A549 (cell line): ENCODE measurements around the gene ZNF205. TPM values are rescaled to one million over a fixed set of nuclear protein-coding genes. Genes with fewer than 3 reads are reported as not detected.

Experiments used
- ATAC-seq, 2 experiments: fragments of 200-7000 bp in 1 of 2; fragments of >200 bp in 1 of 2; cut with Nextera tagmentation in 1 of 2; cut with Tn5 transposase in 1 of 2; 3 replicates each; pipeline versions ENCODE4 v1.8.0 to v1.9.1; 2018 to 2020; ENCODE audit warnings: mild to moderate bottlenecking in 1 of 2, moderate library complexity in 1 of 2
- CTCF ChIA-PET: fragments of 300-600 bp; sonication (Branson Sonifier 250); formaldehyde crosslinking; extraction: SDS; loops from one replicate; lab custom pipeline; 2021; ENCODE audit warnings: antibody characterized with exemption, inconsistent platforms; lab: Yijun Ruan, JAX
- POLR2A ChIA-PET: fragments of 350-600 bp; formaldehyde crosslinking; extraction: SDS; loops from one replicate; lab custom pipeline; 2021; ENCODE audit warnings: antibody characterized with exemption, inconsistent platforms; lab: Yijun Ruan, JAX
- DNase-seq, 2 experiments: peaks; one replicate each; pipeline versions ENCODE4 v3.0.0 to v3.0.0-alpha.2; 2011 to 2016; ENCODE audit warnings: low read depth in 1 of 2, low spot score in 1 of 2
- FAIRE-seq: peaks from 2 replicates; lab custom pipeline; 2011; peaks lifted over from hg19 to GRCh38; lab: Jason Lieb, UNC
- H3K27ac ChIP-seq, 2 experiments: fragments of >200 bp; sonication (Bioruptor Twin); formaldehyde crosslinking; 3 replicates each; pipeline ENCODE4 v1.5.1; 2016 to 2017
- H3K4me1 ChIP-seq: fragments of >200 bp; sonication (Bioruptor Twin); formaldehyde crosslinking; 3 replicates; pipeline ENCODE4 v1.6.1; 2016
- H3K4me2 ChIP-seq: fragments of >200 bp; sonication (Bioruptor Twin); formaldehyde crosslinking; 3 replicates; pipeline ENCODE4 v1.6.1; 2016
- H3K4me3 ChIP-seq: fragments of >200 bp; sonication (Bioruptor Twin); formaldehyde crosslinking; 3 replicates; pipeline ENCODE4 v1.5.1; 2016
- H3K9me3 ChIP-seq: fragments of >200 bp; sonication (Bioruptor Twin); formaldehyde crosslinking; 3 replicates; pipeline ENCODE4 v1.6.1; 2016
- BCL3 ChIP-seq: fragments of >200 bp; sonication (Bioruptor Twin); formaldehyde crosslinking; IDR thresholded peaks from 3 replicates; pipeline ENCODE4 v1.6.1; 2016
- BHLHE40 ChIP-seq: IDR thresholded peaks from 2 replicates; pipeline ENCODE4 v1.6.1; 2012; ENCODE audit warnings: low read depth, low read length, inconsistent platforms
- CBX2 ChIP-seq: fragments of 200-600 bp; sonication (generic); IDR thresholded peaks from 2 replicates; pipeline ENCODE4 v1.6.1; 2016; ENCODE audit warnings: low read depth, mild to moderate bottlenecking, borderline replicate concordance
- CHD2 ChIP-seq: fragments of 150-350 bp; IDR thresholded peaks from 2 replicates; pipeline ENCODE4 v1.6.1; 2014; ENCODE audit warnings: low read length; ENCODE audit not compliant: partially characterized antibody
- E2F6 ChIP-seq: IDR thresholded peaks from 2 replicates; pipeline ENCODE4 v1.6.1; 2012; ENCODE audit warnings: low read depth, borderline replicate concordance
- EHF ChIP-seq: fragments of 250-450 bp; sonication (Bioruptor Pico); IDR thresholded peaks from 2 replicates; pipeline ENCODE4 v1.5.0; 2020; ENCODE audit warnings: mild to moderate bottlenecking
- EP300 ChIP-seq, 2 experiments: fragments of >200 bp; sonication (Bioruptor Twin); formaldehyde crosslinking; IDR thresholded peaks; 2 replicates in 1 of 2; 3 replicates in 1 of 2; pipeline ENCODE4 v1.6.1; 2016 to 2017
- ESRRA ChIP-seq: fragments of 150-350 bp; IDR thresholded peaks from 2 replicates; pipeline ENCODE4 v1.6.1; 2014; ENCODE audit warnings: mild to moderate bottlenecking, low read length, borderline replicate concordance
- FOSB ChIP-seq: fragments of 250-450 bp; sonication (Bioruptor Pico); IDR thresholded peaks from 2 replicates; pipeline ENCODE4 v1.5.0; 2020; ENCODE audit warnings: mild to moderate bottlenecking, moderate library complexity
- FOSL2 ChIP-seq, 2 experiments: fragments of 450-650 bp in 1 of 2; fragments of >200 bp in 1 of 2; sonication (Bioruptor Twin) in 1 of 2; formaldehyde crosslinking; IDR thresholded peaks; 2 replicates each; pipeline versions ENCODE4 v1.5.0 to v1.6.1; 2016 to 2020; ENCODE audit warnings: mild to moderate bottlenecking in 1 of 2, moderate library complexity in 1 of 2
- FOXS1 ChIP-seq: fragments of 250-450 bp; sonication (Bioruptor Pico); IDR thresholded peaks from 2 replicates; pipeline ENCODE4 v1.5.0; 2020; ENCODE audit warnings: mild to moderate bottlenecking, moderate library complexity
- KDM1A ChIP-seq: fragments of 200-600 bp; sonication (generic); IDR thresholded peaks from 2 replicates; pipeline ENCODE4 v1.6.1; 2016; ENCODE audit warnings: low read depth, mild to moderate bottlenecking
- MAFK ChIP-seq: fragments of 450-650 bp; IDR thresholded peaks from 2 replicates; pipeline ENCODE4 v1.6.1; 2014; ENCODE audit not compliant: partially characterized antibody
- MAX ChIP-seq: IDR thresholded peaks from 2 replicates; pipeline ENCODE4 v1.6.1; 2012
- RCOR1 ChIP-seq: fragments of 150-350 bp; IDR thresholded peaks from 2 replicates; pipeline ENCODE4 v1.6.1; 2014; ENCODE audit warnings: antibody characterized with exemption, low read length, low read depth
- RFX5 ChIP-seq: fragments of 450-650 bp; IDR thresholded peaks from 2 replicates; pipeline ENCODE4 v1.7.1; 2014; ENCODE audit warnings: antibody characterized with exemption, mild to moderate bottlenecking, moderate library complexity
- RNF2 ChIP-seq: fragments of 200-600 bp; sonication (generic); IDR thresholded peaks from 2 replicates; pipeline ENCODE4 v1.6.1; 2016; ENCODE audit warnings: low read depth, mild to moderate bottlenecking, antibody characterized with exemption, moderate library complexity, borderline replicate concordance
- SMC3 ChIP-seq: fragments of >200 bp; sonication (Bioruptor Twin); formaldehyde crosslinking; IDR thresholded peaks from 3 replicates; pipeline ENCODE4 v1.6.1; 2018; ENCODE audit warnings: inconsistent platforms
- TP53 ChIP-seq: fragments of 250-450 bp; sonication (Bioruptor Pico); IDR thresholded peaks from 2 replicates; pipeline ENCODE4 v1.5.0; 2021; ENCODE audit warnings: mild to moderate bottlenecking, moderate library complexity
- ZNF302 ChIP-seq: fragments of 250-450 bp; sonication (Bioruptor Pico); IDR thresholded peaks from 2 replicates; pipeline ENCODE4 v1.9.0; 2021; ENCODE audit warnings: inconsistent platforms, mild to moderate bottlenecking, moderate library complexity
- WGBS: methylation state at CpG from one replicate; pipeline ENCODE4 v1.1.6; 2017; ENCODE audit errors: missing lambda C conversion rate; 5-methylcytosine and 5-hydroxymethylcytosine counted together
- polyA plus RNA-seq, 4 experiments: library from polyadenylated mRNA; depleted of rRNA in 3 of 4; stranded (reverse); fragments of >200 nt; fragmentation: RNase III in 1 of 4; extraction: RNeasy Plus Mini Kit Qiagen cat#74134 plus additional on column Dnase treatment in 1 of 4; gene quantifications; 2 replicates in 3 of 4; 3 replicates in 1 of 4; pipeline ENCODE4 v1.2.3, GENCODE V29; 2011 to 2017
- TF ChIP-seq, protein P1 (sequence below): fragments of 250-450 bp; sonication (Bioruptor Pico); IDR thresholded peaks from 2 replicates; pipeline ENCODE4 v1.5.0; 2021; ENCODE audit warnings: mild to moderate bottlenecking, moderate library complexity, borderline replicate concordance
- TF ChIP-seq, protein P2 (sequence below): fragments of 250-450 bp; sonication (Bioruptor Pico); IDR thresholded peaks from 2 replicates; pipeline ENCODE4 v1.5.0; 2020; ENCODE audit warnings: low read depth, mild to moderate bottlenecking, moderate library complexity

The ZNF205 gene
- polyA plus RNA-seq, 2 of the 4 experiments (the other 2 are of a cell fraction), result 4.3 to 9.6 TPM

GRCh38 chr16:3065069-3065741, 47.2 kb upstream of the ZNF205 start, which contains the start of gene IL32:
TSS of gene IL32 (plus strand) at chr16:3065640. CDS start at chr16:3065812, 172 bp downstream.
- peak; percentile 66 to 71 for DNase-seq
- peak; percentile 49 to 75; a peak in 5 of 6 replicates for ATAC-seq
- FAIRE-seq, result no peak
- peaks cover 17% of the 10 kb centered on the region for H3K4me1 ChIP-seq
- H3K27ac ChIP-seq, result peak within 1 kb of the TSS; percentile 57 to 69
- TF ChIP-seq CBX2, result no peak
- TF ChIP-seq TP53 (CRISPR knock-in tag), result no peak
- no peak for TF ChIP-seq ZNF302
- TF ChIP-seq RNF2, result no peak
- peak; percentile 19; the same call in 1 of the 2 replicates for TF ChIP-seq MAX
- no peak for TF ChIP-seq EHF (CRISPR knock-in tag)
- TF ChIP-seq, protein P1, sequence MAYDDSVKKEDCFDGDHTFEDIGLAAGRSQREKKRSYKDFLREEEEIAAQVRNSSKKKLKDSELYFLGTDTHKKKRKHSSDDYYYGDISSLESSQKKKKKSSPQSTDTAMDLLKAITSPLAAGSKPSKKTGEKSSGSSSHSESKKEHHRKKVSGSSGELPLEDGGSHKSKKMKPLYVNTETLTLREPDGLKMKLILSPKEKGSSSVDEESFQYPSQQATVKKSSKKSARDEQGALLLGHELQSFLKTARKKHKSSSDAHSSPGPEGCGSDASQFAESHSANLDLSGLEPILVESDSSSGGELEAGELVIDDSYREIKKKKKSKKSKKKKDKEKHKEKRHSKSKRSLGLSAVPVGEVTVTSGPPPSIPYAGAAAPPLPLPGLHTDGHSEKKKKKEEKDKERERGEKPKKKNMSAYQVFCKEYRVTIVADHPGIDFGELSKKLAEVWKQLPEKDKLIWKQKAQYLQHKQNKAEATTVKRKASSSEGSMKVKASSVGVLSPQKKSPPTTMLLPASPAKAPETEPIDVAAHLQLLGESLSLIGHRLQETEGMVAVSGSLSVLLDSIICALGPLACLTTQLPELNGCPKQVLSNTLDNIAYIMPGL (CRISPR knock-in tag), result no peak
- TF ChIP-seq SMC3, result no peak
- TF ChIP-seq FOXS1, result no peak
- no peak for TF ChIP-seq RFX5
- TF ChIP-seq ESRRA, result peak; percentile 26; the same call in 1 of the 2 replicates
- TF ChIP-seq RCOR1, result no peak
- TF ChIP-seq E2F6, result no peak
- no peak for TF ChIP-seq BCL3
- TF ChIP-seq EP300 (IDR thresholded peaks at IDR 0.05), result no peak
- 40% methylated on average over 13 of the region's 13 CpGs for WGBS
- CTCF ChIA-PET, result interaction anchor here (0.9 to 12.4 kb wide), 9 partner anchors 13 to 109 kb away, joined by 3 to 186 read pairs (median 4); partner anchors contain the start of genes ZNF213 and ZSCAN10
- peak within 1 kb of the TSS; percentile 17; the same call in 1 of the 3 replicates for H3K4me3 ChIP-seq
- H3K9me3 ChIP-seq, result no peaks in the 10 kb centered on the region
- H3K4me2 ChIP-seq, result peak within 1 kb of the TSS; percentile 54
- POLR2A ChIA-PET, result no interaction called here

GRCh38 chr16:3065742-3066439, 46.5 kb upstream of the ZNF205 start:
- Histone ChIP-seq H3K4me3 (peak overlapping the region; percentile 17; the same call in 1 of the 3 replicates), H3K4me1 (peaks cover 17% of the 10 kb centered on the region), H3K4me2 (peak overlapping the region; percentile 54), H3K9me3 (no peaks in the 10 kb centered on the region), H3K27ac (peak overlapping the region; percentile 57 to 69)
- 89% methylated on average over 25 of the region's 26 CpGs for WGBS
- FAIRE-seq, result no peak
- no peak for ATAC-seq
- CTCF ChIA-PET, result interaction anchor here (0.9 to 12.4 kb wide), 9 partner anchors 14 to 108 kb away, joined by 3 to 186 read pairs (median 4); partner anchors contain the start of genes ZNF213 and ZSCAN10
- TF ChIP-seq CHD2, result no peak
- TF ChIP-seq KDM1A, result no peak
- TF ChIP-seq, protein P2, sequence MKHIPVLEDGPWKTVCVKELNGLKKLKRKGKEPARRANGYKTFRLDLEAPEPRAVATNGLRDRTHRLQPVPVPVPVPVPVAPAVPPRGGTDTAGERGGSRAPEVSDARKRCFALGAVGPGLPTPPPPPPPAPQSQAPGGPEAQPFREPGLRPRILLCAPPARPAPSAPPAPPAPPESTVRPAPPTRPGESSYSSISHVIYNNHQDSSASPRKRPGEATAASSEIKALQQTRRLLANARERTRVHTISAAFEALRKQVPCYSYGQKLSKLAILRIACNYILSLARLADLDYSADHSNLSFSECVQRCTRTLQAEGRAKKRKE (CRISPR knock-in tag), result no peak
- TF ChIP-seq BHLHE40, result no peak
- TF ChIP-seq ESRRA, result no peak
- TF ChIP-seq FOSL2 (IDR thresholded peaks at IDR 0.05), result no peak
- no peak for TF ChIP-seq FOSL2 (CRISPR knock-in tag; IDR thresholded peaks at IDR 0.05)
- TF ChIP-seq SMC3, result no peak
- TF ChIP-seq FOSB (CRISPR knock-in tag), result no peak
- no peak for TF ChIP-seq MAFK
- no peak for TF ChIP-seq RNF2
- POLR2A ChIA-PET, result no interaction called here
- no peak for DNase-seq
